ENCODE measurements around the gene CAPZA2. TPM values are rescaled to one million over a fixed set of nuclear protein-coding genes. Genes with fewer than 3 reads are reported as not detected.
A peak's percentile ranks its signal among the peaks of the same experiment; 100 is the strongest.

The CAPZA2 gene
- total and polyA plus RNA-seq, 10 of the 15 experiments (the other 5 are each of a cell fraction or from before 2014, with no cell fraction given) = 50.0 to 379 (median 117) TPM

DNA sequence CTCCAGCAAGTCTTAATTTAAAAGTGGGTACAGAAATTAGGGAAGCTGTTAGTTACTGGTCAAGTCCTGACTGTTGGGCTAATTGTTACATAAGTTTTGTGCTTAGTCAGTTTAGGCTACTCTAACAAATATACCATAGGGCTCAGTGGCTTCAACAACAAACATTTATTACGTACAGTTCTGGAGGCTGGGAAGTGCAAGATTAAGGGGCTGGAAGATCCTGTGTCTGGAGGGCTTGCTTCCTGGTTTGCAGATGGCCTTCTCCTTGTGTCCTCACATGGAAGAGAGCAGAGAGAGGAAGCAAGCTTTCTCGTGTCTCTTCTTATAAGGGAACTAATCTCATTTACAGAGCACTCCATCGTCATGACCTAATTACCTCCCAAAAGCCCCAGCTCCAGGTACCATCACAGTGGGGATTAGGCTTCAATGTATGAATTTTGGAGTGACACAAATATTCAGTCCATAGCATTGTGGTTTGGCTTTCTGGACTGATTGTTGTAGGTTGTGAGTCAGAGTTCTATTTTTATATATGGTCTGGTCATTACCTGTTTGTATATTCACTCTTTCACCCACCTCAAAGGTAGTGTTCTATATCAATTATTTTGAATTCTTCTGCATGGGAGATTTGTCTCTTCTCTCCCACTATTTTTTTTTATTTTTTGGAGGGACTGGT lies 108.0 kb downstream of the CAPZA2 start (continued):
- TF ChIP-seq EP300 (IDR thresholded peaks at IDR 0.05; ENCODE audit: borderline replicate concordance in 1 of 2, control insufficient read depth in 1 of 2, low read depth in 2 of 2, low read length in 2 of 2) (peak in 1 of 2 experiments; percentile 24; a peak in 1 of 4 replicates), RUNX3 (IDR thresholded peaks at IDR 0.05; ENCODE audit: low read length) (peak; percentile 88), RFX5 (IDR thresholded peaks at IDR 0.05; ENCODE audit: low read depth, low read length) (no peak), EED (IDR thresholded peaks at IDR 0.05; ENCODE audit: low read depth) (peak; percentile 55), NFIC (IDR thresholded peaks at IDR 0.05; ENCODE audit: low read depth, low read length) (peak; percentile 72), POU2F2 (IDR thresholded peaks at IDR 0.05; ENCODE audit: borderline replicate concordance, low read depth, low read length) (peak; percentile 34; the same call in 1 of the 3 replicates), HCFC1 (IDR thresholded peaks at IDR 0.05; ENCODE audit: low read length) (no peak), JUNB (IDR thresholded peaks at IDR 0.05) (peak; percentile 61), KDM1A (IDR thresholded peaks at IDR 0.05; ENCODE audit: borderline replicate concordance) (no peak), NR2F1 (conservative IDR thresholded peaks at IDR 0.05) (no peak), TARDBP (IDR thresholded peaks at IDR 0.05; ENCODE audit: borderline replicate concordance) (no peak), FOXK2 (IDR thresholded peaks at IDR 0.05) (no peak), CBFB (IDR thresholded peaks at IDR 0.05; ENCODE audit: low read depth) (no peak), IKZF2 (IDR thresholded peaks at IDR 0.05) (peak; percentile 64 to 68; a peak in 3 of 4 replicates), MTA2 (IDR thresholded peaks at IDR 0.05; ENCODE audit: low read depth) (peak; percentile 65), ATF7 (IDR thresholded peaks at IDR 0.05; ENCODE audit: low read depth) (peak; percentile 62; the same call in 1 of the 2 replicates)
- TF ChIP-seq, protein P1, sequence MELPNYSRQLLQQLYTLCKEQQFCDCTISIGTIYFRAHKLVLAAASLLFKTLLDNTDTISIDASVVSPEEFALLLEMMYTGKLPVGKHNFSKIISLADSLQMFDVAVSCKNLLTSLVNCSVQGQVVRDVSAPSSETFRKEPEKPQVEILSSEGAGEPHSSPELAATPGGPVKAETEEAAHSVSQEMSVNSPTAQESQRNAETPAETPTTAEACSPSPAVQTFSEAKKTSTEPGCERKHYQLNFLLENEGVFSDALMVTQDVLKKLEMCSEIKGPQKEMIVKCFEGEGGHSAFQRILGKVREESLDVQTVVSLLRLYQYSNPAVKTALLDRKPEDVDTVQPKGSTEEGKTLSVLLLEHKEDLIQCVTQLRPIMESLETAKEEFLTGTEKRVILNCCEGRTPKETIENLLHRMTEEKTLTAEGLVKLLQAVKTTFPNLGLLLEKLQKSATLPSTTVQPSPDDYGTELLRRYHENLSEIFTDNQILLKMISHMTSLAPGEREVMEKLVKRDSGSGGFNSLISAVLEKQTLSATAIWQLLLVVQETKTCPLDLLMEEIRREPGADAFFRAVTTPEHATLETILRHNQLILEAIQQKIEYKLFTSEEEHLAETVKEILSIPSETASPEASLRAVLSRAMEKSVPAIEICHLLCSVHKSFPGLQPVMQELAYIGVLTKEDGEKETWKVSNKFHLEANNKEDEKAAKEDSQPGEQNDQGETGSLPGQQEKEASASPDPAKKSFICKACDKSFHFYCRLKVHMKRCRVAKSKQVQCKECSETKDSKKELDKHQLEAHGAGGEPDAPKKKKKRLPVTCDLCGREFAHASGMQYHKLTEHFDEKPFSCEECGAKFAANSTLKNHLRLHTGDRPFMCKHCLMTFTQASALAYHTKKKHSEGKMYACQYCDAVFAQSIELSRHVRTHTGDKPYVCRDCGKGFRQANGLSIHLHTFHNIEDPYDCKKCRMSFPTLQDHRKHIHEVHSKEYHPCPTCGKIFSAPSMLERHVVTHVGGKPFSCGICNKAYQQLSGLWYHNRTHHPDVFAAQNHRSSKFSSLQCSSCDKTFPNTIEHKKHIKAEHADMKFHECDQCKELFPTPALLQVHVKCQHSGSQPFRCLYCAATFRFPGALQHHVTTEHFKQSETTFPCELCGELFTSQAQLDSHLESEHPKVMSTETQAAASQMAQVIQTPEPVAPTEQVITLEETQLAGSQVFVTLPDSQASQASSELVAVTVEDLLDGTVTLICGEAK (IDR thresholded peaks at IDR 0.05; ENCODE audit: borderline replicate concordance) = no peak
- TF ChIP-seq, protein P2, sequence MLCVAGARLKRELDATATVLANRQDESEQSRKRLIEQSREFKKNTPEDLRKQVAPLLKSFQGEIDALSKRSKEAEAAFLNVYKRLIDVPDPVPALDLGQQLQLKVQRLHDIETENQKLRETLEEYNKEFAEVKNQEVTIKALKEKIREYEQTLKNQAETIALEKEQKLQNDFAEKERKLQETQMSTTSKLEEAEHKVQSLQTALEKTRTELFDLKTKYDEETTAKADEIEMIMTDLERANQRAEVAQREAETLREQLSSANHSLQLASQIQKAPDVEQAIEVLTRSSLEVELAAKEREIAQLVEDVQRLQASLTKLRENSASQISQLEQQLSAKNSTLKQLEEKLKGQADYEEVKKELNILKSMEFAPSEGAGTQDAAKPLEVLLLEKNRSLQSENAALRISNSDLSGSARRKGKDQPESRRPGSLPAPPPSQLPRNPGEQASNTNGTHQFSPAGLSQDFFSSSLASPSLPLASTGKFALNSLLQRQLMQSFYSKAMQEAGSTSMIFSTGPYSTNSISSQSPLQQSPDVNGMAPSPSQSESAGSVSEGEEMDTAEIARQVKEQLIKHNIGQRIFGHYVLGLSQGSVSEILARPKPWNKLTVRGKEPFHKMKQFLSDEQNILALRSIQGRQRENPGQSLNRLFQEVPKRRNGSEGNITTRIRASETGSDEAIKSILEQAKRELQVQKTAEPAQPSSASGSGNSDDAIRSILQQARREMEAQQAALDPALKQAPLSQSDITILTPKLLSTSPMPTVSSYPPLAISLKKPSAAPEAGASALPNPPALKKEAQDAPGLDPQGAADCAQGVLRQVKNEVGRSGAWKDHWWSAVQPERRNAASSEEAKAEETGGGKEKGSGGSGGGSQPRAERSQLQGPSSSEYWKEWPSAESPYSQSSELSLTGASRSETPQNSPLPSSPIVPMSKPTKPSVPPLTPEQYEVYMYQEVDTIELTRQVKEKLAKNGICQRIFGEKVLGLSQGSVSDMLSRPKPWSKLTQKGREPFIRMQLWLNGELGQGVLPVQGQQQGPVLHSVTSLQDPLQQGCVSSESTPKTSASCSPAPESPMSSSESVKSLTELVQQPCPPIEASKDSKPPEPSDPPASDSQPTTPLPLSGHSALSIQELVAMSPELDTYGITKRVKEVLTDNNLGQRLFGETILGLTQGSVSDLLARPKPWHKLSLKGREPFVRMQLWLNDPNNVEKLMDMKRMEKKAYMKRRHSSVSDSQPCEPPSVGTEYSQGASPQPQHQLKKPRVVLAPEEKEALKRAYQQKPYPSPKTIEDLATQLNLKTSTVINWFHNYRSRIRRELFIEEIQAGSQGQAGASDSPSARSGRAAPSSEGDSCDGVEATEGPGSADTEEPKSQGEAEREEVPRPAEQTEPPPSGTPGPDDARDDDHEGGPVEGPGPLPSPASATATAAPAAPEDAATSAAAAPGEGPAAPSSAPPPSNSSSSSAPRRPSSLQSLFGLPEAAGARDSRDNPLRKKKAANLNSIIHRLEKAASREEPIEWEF (IDR thresholded peaks at IDR 0.05; ENCODE audit: insufficient replicate concordance, low read depth, low read length) = peak; percentile 35
- TF ChIP-seq, protein P3, sequence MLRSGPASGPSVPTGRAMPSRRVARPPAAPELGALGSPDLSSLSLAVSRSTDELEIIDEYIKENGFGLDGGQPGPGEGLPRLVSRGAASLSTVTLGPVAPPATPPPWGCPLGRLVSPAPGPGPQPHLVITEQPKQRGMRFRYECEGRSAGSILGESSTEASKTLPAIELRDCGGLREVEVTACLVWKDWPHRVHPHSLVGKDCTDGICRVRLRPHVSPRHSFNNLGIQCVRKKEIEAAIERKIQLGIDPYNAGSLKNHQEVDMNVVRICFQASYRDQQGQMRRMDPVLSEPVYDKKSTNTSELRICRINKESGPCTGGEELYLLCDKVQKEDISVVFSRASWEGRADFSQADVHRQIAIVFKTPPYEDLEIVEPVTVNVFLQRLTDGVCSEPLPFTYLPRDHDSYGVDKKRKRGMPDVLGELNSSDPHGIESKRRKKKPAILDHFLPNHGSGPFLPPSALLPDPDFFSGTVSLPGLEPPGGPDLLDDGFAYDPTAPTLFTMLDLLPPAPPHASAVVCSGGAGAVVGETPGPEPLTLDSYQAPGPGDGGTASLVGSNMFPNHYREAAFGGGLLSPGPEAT (IDR thresholded peaks at IDR 0.05; ENCODE audit: low read depth) = peak; percentile 47; the same call in 1 of the 2 replicates

Measured in GM12878 (cell line).